Kasumi-1 (cell line): Measurements from ENCODE around the gene PTPN22.

Experiments
- DNase-seq, 2 experiments: peaks; one replicate each; lab custom pipeline; 2025; lab: John Stamatoyannopoulos, UW

Gene PTPN22

GRCh38 chr1:113802367-113803007 lies 69.0 kb downstream of the PTPN22 start:
- no peak for DNase-seq

GRCh38 chr1:113800487-113800886 lies 71.0 kb downstream of the PTPN22 start:
- DNase-seq, result no peak

DNA sequence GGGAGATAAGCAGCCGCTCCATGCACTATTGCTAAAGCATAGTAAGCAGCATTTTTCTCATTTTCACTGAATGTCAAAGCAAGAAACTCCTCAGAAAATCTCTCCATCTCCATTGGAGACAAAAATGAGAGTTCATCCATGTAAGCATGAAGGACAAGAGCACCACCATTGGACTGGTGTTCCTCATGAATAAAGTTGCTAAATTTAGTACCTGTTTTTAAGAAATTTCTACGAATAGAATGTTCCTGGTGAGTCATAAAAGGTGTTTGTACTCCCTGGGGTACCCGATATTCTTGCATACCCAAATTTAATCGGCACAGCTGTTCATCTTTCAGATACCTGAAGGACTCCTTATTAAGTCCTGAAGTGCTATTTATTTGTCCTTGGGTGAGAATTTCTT lies 74.0 kb downstream of the PTPN22 start:
- DNase-seq, result no peak

DNA sequence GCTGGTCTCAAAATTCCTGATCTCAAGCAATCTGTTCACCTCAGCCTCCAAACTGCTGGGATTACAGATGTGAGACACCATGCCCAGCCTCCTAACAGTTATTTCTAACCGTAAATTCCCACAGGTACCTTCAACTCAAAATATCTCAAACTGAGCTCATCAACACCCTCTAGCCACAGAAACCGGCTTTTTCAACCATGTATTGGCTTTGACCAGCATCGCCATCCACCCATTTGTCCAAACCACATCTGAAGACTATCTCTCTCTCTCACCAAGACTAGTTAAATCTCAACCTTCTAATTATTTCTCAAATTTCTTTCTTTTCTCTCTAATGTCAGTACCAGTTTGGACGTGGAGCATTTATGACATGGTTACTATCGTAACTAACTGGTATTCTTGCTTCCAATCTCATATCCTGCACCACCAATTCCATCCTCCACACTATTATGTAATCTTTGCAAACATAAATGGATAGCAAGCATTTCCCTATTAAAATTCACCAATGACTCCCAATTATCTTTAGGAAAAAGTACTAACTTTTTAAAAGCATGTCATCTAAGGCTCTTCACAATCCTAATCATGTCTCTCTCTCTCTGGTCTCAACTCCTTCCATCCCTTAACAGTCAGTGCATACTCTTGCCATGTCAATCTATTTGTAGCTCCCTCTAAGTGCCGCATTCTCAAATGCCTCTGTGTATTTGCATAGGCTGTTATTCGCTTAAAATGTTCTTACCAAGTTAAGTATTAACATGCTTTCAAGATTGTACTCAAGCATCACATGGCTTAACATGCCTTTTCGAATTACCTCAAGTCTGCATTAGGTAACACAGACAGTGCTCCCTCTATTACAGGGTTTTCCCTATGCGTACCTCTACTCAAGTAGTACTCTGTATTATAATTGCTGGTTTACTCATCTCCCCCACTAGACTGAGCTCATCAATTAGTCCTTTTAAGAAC lies 77.4 kb downstream of the PTPN22 start:
- no peak for DNase-seq

GRCh38 chr1:113792986-113793385 lies 78.5 kb downstream of the PTPN22 start:
- no peak for DNase-seq

- no peak for DNase-seq
Observed at GRCh38 chr1:113792471-113792870, 79.0 kb downstream of the PTPN22 start.

DNA sequence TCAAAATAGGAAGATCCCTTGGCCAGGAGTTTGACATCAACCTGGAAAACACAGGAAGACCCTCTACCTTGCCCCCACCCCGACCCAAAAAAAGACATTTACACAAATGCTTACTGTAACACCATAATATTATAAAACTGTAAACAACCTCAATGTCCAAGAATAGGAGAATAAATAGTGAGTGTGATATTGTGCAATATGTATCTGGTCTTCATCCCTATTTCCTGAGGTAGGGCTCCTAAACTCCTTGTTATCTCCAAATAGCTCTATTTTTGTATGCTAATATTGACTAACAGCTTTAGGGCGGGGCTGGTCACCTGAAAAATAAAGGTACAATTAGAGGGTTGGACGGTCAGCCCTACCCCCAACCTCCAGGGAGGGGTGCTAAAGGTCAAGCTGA lies 82.7 kb downstream of the PTPN22 start:
- no peak for DNase-seq

GRCh38 chr1:113787663-113788062 lies 83.8 kb downstream of the PTPN22 start:
- DNase-seq, result no peak

DNA sequence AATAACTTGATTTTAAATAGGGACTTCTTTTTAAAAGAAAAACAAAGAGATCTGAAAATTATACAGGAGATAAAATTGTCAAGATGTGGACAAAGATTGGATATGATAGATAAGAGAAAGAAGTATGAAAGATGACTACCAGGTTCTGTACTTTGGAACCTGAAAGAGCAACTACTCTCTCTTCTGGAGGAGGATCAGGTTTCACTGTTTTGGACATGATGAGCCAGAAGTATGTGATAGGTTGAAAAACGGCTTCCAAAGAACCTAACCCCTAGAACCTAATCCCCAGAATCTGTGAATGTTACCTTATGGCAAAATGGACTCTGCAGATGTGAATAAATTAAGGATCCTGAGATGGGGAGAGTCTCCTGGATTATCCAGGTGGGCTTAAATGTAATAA lies 85.4 kb downstream of the PTPN22 start:
- no peak for DNase-seq

GRCh38 chr1:113784104-113784779 lies 87.3 kb downstream of the PTPN22 start:
- no peak for DNase-seq

DNA sequence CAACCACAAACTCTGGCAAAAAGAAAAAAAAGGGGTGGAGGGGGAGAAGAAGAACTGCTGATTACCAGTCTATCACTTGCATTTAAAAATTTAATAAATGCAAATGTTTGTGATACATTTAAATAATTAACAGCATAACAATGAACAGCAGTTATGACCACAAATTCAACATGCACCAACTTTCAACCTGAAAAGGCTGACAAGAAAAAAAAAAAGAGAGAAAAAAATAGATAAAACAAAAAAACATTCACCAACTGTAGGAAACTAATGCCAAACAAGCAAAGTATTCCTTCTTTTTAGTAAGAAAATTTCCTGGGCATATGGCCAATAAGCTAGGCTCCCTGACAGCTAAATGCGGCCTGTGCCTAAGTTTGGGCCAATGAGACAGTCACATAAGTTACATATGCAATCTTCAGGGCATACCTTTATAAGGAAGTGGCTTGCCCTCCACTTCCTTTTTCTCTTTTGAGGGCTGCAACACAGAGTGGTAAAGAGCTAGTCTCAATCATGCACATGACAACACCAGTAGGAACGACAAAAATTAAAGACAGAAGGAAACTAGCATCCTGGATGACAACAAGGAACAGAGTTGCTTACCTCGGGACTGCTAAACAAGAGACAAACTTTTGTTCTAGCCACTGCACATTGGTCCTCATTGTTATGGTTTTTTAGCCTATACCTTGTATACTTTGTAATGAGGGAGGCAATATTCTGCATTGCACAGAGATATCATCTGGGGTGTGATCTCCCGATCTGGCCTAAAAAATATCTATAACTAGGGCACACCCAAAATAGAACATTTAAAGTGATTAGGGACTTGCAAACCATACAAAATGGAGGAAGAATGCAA lies 88.0 kb downstream of the PTPN22 start:
- DNase-seq, result peak; percentile 92 to 95

DNA sequence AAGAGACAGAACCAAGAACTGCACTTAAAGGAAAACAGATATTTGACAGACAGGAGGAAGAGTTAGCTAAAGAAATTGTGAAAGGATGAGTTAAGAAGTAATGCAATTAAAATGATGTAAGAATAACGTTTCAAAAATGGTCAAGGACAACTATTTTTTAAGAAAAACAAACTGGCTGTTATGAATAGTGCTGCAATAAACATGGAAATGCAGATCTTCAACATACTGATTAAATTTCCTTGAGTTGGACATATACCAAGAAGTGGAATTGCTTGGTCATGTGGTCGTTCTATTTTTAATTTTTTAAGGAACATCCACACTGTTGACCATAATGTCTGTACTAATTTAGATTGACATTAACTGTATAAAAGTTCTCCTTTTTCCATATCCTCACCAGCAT lies 89.1 kb downstream of the PTPN22 start:
- no peak for DNase-seq

DNA sequence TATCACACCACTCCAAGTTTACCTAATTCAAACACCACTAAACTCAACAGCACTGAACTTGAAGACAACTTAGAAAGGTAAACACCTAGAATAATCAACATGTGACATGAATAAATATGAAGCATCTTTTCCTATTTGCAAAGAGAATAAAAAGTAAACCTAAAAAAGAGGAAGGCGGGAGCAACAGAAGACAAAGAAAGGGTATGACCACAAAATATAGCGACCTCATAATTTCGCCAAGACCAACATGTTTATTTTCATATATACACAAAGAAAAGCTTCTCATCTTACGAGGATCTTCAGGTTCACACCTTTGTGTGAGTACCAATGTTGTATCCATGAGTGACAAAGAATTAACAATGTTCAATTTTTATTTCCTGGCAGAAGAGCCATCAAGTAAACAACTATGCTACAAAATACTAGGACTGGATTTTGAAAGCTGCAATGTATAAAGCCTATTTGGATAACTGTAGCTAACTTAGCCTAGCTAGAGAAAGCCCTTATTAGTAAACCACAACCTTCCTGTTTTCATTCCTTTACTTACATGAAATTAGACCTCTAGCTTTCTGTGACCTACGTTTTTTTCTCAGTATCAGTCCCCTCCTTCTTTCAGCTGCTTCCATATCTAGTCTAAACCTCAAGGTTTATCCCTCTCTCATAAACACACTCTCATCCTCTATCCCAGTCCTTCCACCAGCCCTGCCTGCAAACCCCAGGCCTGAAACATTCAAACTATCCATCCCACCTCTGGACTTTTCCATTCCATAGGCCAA lies 91.0 kb downstream of the PTPN22 start:
- DNase-seq, result peak; percentile 50 to 66

DNA sequence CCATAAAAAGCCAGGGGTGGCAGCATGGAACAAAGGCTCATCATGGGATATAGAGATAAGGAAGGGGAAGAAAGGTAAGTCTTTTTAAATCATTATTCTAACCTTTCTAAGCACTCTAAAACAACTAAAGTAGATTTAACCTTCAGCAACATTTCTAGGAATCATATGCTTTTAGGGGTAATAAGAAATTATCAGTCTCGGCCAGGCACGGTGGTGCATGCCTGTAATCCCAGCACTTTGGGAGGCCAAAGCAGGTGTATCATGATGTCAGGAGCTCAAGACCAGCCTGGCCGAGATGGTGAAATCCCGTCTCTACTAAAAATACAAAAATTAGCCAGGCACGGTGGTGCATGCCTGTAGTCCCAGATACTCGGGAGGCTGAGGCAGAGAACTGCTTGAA lies 92.0 kb downstream of the PTPN22 start:
- DNase-seq, result no peak

GRCh38 chr1:113777561-113777960 lies 94.0 kb downstream of the PTPN22 start:
- DNase-seq, result no peak

- DNase-seq, result no peak
Observed at GRCh38 chr1:113770031-113770430, 101.5 kb downstream of the PTPN22 start.

GRCh38 chr1:113769601-113769970 lies 101.9 kb downstream of the PTPN22 start:
- no peak for DNase-seq

- DNase-seq, result peak in 1 of 2 experiments; percentile 26
Observed at GRCh38 chr1:113768916-113769600, 102.5 kb downstream of the PTPN22 start.

DNA sequence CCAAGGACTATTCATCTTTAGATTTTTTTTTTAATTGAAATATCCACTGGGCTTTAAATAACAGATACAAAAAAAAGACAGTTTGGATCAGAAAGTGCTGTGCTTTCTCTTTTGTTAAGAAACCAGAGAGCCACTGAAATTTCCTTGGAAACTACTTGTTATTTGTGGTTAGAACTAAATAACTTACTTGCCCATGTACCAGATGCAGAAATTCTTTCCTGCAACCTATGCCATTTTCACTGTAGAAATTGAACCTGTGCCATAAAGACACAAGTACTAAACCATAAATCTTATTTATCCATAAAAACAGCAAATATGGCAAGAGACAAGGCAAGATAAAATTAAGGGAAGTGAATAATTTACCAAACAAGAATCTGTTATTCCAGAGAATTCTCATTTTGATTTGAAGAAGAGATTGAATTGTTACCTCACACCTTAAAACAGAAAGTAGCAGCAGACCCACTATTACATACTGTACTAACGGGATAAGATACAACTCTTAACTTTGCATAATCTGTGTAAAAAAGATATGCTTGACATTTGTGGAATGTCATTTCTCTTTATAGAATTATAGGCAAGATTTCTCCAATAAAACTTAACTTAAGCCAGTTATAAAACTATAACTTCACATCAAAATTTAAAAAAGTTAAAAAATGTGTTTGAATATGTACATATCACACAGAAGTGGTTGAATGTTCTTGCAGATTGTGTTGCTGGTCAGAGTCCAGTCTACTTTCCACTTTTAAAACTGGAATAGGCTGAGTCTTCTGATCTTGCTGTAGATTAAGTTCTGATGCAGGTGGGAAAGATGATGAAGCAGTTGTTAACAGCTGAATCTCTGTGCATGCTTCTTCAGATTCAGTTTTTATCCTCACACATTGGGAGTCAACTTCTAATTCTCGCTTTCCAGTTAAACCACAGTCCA lies 105.9 kb downstream of the PTPN22 start:
- DNase-seq, result no peak
